CD4-positive, alpha-beta memory T cell (primary cell): ENCODE results near the gene KDM7A. TPM values are rescaled to one million over a fixed set of nuclear protein-coding genes. Genes with fewer than 3 reads are reported as not detected.
A peak's percentile ranks its signal among the peaks of the same experiment; 100 is the strongest.

Experiments used
- CTCF ChIA-PET: fragments of 350-600 bp; sonication (Branson Sonifier 250); formaldehyde crosslinking; loops from one replicate; lab custom pipeline; 2021; ENCODE audit warnings: inconsistent platforms; ENCODE audit not compliant: partially characterized antibody; lab: Charles Lee
- POLR2A ChIA-PET: fragments of 350-600 bp; sonication (Branson Sonifier 250); formaldehyde crosslinking; loops from one replicate; lab custom pipeline; 2021; ENCODE audit not compliant: partially characterized antibody; lab: Charles Lee
- DNase-seq, 5 donors: peaks; one replicate each; pipeline versions ENCODE4 v3.0.0 to v3.0.0-alpha.2; 2020 to 2022; ENCODE audit warnings: mixed read lengths in 1 of 5
- H3K27ac ChIP-seq: one replicate; pipeline ENCODE4 v1.7.0; 2013; ENCODE audit warnings: low read depth, low read length
- H3K27me3 ChIP-seq: 2 replicates; pipeline ENCODE4 v1.7.0; 2013; ENCODE audit warnings: mild to moderate bottlenecking, low read length, moderate library complexity; ENCODE audit not compliant: insufficient read depth
- H3K36me3 ChIP-seq: 2 replicates; pipeline ENCODE4 v1.7.0; 2013; ENCODE audit warnings: mild to moderate bottlenecking, low read length, moderate library complexity; ENCODE audit not compliant: insufficient read depth
- H3K4me1 ChIP-seq: 2 replicates; pipeline ENCODE4 v1.7.0; 2013; ENCODE audit warnings: mild to moderate bottlenecking, low read length, moderate library complexity; ENCODE audit not compliant: insufficient read depth
- H3K4me3 ChIP-seq, 2 donors: one replicate each; pipeline ENCODE4 v1.7.0; 2013; ENCODE audit warnings: low read length in 2 of 2, mild to moderate bottlenecking in 1 of 2
- H3K9me3 ChIP-seq, 2 donors: one replicate each; pipeline ENCODE4 v1.7.0; 2013; ENCODE audit warnings: low read length in 2 of 2, control low read depth in 1 of 2; ENCODE audit not compliant: control insufficient read depth in 1 of 2
- H3K27ac Mint-ChIP-seq, 7 donors: one replicate each; pipeline ENCODE4 v1.8.0; 2020 to 2021; ENCODE audit warnings: mixed read lengths in 7 of 7, mild to moderate bottlenecking in 6 of 7, inconsistent platforms in 3 of 7, moderate library complexity in 3 of 7
- H3K27me3 Mint-ChIP-seq, 2 donors: one replicate each; pipeline ENCODE4 v1.8.0; 2020 to 2021; ENCODE audit warnings: mixed read lengths in 2 of 2
- H3K36me3 Mint-ChIP-seq, 2 donors: one replicate each; pipeline ENCODE4 v1.8.0; 2020 to 2021; ENCODE audit warnings: mixed read lengths in 2 of 2, inconsistent platforms in 1 of 2, mild to moderate bottlenecking in 1 of 2
- H3K4me1 Mint-ChIP-seq, 4 donors: one replicate each; pipeline ENCODE4 v1.8.0; 2020 to 2021; ENCODE audit warnings: mixed read lengths in 4 of 4, mild to moderate bottlenecking in 1 of 4
- H3K4me3 Mint-ChIP-seq, 8 donors: one replicate each; pipeline ENCODE4 v1.8.0; 2020 to 2021; ENCODE audit warnings: mixed read lengths in 8 of 8, mild to moderate bottlenecking in 7 of 8, moderate library complexity in 6 of 8, inconsistent platforms in 3 of 8
- H3K9me3 Mint-ChIP-seq, 8 donors: one replicate each; pipeline ENCODE4 v1.8.0; 2020 to 2021; ENCODE audit warnings: mixed read lengths in 8 of 8, mild to moderate bottlenecking in 5 of 8, inconsistent platforms in 3 of 8, moderate library complexity in 1 of 8
- intact Hi-C: fragments of 100-400 bp; cut with micrococcal nuclease; formaldehyde crosslinking; loops from one replicate; pipeline ENCODE4 v1.15.1; 2023
- polyA plus RNA-seq, 2 donors: library from polyadenylated mRNA; unstranded; fragments of 300-500 nt; fragmentation: Illumina TruSeq; gene quantifications; one replicate each; pipeline ENCODE4 v1.2.3, GENCODE V29; 2021
- total RNA-seq, 2 experiments: library from RNA; stranded (reverse); gene quantifications; one replicate each; pipeline ENCODE4 v1.2.3, GENCODE V29; 2021

Gene KDM7A
- total and polyA plus RNA-seq, 4 experiments from 2014 or later: 3.3 to 45.9 (median 23.6) TPM

- Histone ChIP-seq H3K4me3 (peak overlapping the region in 1 of 2 donors; percentile 8), H3K27me3 (no peaks in the 10 kb centered on the region), H3K9me3 (no peaks in the 10 kb centered on the region), H3K36me3 (peaks cover 21% of the 10 kb centered on the region), H3K27ac (no peak overlapping the region), H3K4me1 (peaks cover 62% of the 10 kb centered on the region)
- CTCF ChIA-PET: interaction anchor here (0.9 kb wide), 1 partner anchor 11 kb away, joined by 3 read pairs; no protein-coding TSS in a partner anchor
- H3K27me3 Mint-ChIP-seq: no peaks in the 10 kb centered on the region
- H3K36me3 Mint-ChIP-seq: peaks cover 14 to 29% of the 10 kb centered on the region in 2 donors
- intact Hi-C loops: loop anchor here (5.0 kb wide), 1 partner anchor 418 kb away; the partner anchor contains the start of gene MKRN1
- H3K9me3 Mint-ChIP-seq: no peaks in the 10 kb centered on the region
- H3K4me1 Mint-ChIP-seq: peaks cover 39 to 87% (median 65%) of the 10 kb centered on the region in 4 donors
- H3K27ac Mint-ChIP-seq: peak overlapping the region; percentile 77 to 99 (median 91)
- POLR2A ChIA-PET: interaction anchor here (0.9 kb wide), 1 partner anchor 964 kb away, joined by 3 read pairs; no protein-coding TSS in a partner anchor
- peak overlapping the region; percentile 92 to 96 (median 95) for H3K4me3 Mint-ChIP-seq
- peak in 3 of 5 donors; percentile 25 to 78 (median 31) for DNase-seq
Observed at GRCh38 chr7:140059273-140060242, 117.2 kb downstream of the KDM7A start.

DNA sequence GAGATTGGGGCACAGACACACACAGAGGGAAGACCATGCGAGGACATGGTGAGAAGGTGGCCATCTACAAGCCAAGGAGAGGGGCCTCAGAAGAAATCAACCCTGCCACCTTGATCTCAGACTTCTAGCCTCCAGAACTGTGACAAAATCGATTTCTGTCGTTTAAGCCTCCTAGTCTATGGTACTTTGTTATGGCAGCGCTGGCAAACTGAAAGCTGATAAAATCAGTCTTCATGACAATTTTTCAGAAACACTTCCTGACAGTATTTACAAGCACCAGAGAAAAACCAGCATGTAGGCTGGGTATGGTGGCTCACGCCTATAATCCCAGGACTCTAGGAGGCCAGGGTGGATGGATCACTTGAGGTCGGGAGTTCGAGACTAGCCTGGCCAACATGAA is 118.3 kb downstream of the KDM7A start:
- ChIA-PET POLR2A (interaction anchor here (0.9 kb wide), 1 partner anchor 963 kb away, joined by 3 read pairs; no protein-coding TSS in a partner anchor), CTCF (no interaction called here)
- no peaks in the 10 kb centered on the region for H3K9me3 ChIP-seq
- peaks cover 22% of the 10 kb centered on the region for H3K36me3 ChIP-seq
- Mint-ChIP-seq H3K4me1 (peaks cover 49 to 93% (median 73%) of the 10 kb centered on the region in 4 donors), H3K27me3 (no peaks in the 10 kb centered on the region), H3K27ac (peak overlapping the region; percentile 65 to 91 (median 84)), H3K9me3 (no peaks in the 10 kb centered on the region), H3K36me3 (peaks cover 19 to 39% of the 10 kb centered on the region in 2 donors), H3K4me3 (peak overlapping the region; percentile 45 to 96 (median 64))
- no peak overlapping the region for H3K27ac ChIP-seq
- intact Hi-C loops: no loop called here
- DNase-seq: no peak
- peaks cover 65% of the 10 kb centered on the region for H3K4me1 ChIP-seq
- no peak overlapping the region for H3K4me3 ChIP-seq
- no peaks in the 10 kb centered on the region for H3K27me3 ChIP-seq

DNA sequence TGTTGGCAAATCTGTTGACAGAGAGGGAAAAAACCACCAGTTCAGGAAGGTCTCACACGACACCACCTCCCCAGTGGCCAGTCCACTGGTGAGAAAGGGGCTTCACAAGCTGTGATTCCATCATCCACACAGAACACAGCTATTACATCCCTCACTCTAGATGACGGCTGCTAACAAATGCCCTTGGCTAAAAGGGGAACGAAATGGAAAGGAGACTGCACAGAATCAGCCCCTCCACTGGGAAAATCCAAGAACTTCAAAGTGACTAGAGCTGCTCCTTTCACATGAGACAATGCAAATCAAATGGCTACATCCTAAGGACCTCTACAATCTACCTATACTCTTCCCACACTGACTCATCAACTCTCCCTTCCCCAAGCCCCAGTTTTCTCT is 119.6 kb downstream of the KDM7A start:
- H3K4me1 ChIP-seq: peaks cover 61% of the 10 kb centered on the region
- Mint-ChIP-seq H3K36me3 (peaks cover 29 to 50% of the 10 kb centered on the region in 2 donors), H3K4me1 (peaks cover 54 to 92% (median 74%) of the 10 kb centered on the region in 4 donors), H3K27me3 (no peaks in the 10 kb centered on the region), H3K9me3 (no peaks in the 10 kb centered on the region), H3K27ac (peak overlapping the region in 5 of 7 donors; percentile 3 to 79 (median 38)), H3K4me3 (no peak overlapping the region)
- H3K9me3 ChIP-seq: no peaks in the 10 kb centered on the region
- peaks cover 22% of the 10 kb centered on the region for H3K36me3 ChIP-seq
- no peak overlapping the region for H3K27ac ChIP-seq
- CTCF ChIA-PET: interaction anchor here (0.9 kb wide), 1 partner anchor 456 kb away, joined by 3 read pairs; no protein-coding TSS in a partner anchor
- no peaks in the 10 kb centered on the region for H3K27me3 ChIP-seq
- no peak overlapping the region for H3K4me3 ChIP-seq
- POLR2A ChIA-PET: interaction anchor here (0.9 to 1.3 kb wide), 2 partner anchors 118 to 120 kb away, joined by 3 to 4 read pairs; partner anchors contain the start of gene KDM7A
- intact Hi-C loops: no loop called here
- no peak for DNase-seq

GRCh38 chr7:140056431-140057142 is 120.2 kb downstream of the KDM7A start:
- H3K4me1 Mint-ChIP-seq: peaks cover 53 to 89% (median 72%) of the 10 kb centered on the region in 4 donors
- H3K4me1 ChIP-seq: peaks cover 57% of the 10 kb centered on the region
- POLR2A ChIA-PET: interaction anchor here (1.3 kb wide), 1 partner anchor 120 kb away, joined by 4 read pairs; the partner anchor contains the start of gene KDM7A
- H3K27ac Mint-ChIP-seq: peak overlapping the region in 6 of 7 donors; percentile 9 to 79 (median 52)
- no peak overlapping the region for H3K27ac ChIP-seq
- no peaks in the 10 kb centered on the region for H3K9me3 ChIP-seq
- intact Hi-C loops: no loop called here
- H3K27me3 ChIP-seq: no peaks in the 10 kb centered on the region
- peaks cover 22% of the 10 kb centered on the region for H3K36me3 ChIP-seq
- no peak for DNase-seq
- H3K4me3 Mint-ChIP-seq: peak overlapping the region in 1 of 8 donors; percentile 4
- no peaks in the 10 kb centered on the region for H3K27me3 Mint-ChIP-seq
- no peak overlapping the region for H3K4me3 ChIP-seq
- no peaks in the 10 kb centered on the region for H3K9me3 Mint-ChIP-seq
- CTCF ChIA-PET: interaction anchor here (0.9 kb wide), 1 partner anchor 455 kb away, joined by 3 read pairs; no protein-coding TSS in a partner anchor
- H3K36me3 Mint-ChIP-seq: peaks cover 32 to 52% of the 10 kb centered on the region in 2 donors

DNA sequence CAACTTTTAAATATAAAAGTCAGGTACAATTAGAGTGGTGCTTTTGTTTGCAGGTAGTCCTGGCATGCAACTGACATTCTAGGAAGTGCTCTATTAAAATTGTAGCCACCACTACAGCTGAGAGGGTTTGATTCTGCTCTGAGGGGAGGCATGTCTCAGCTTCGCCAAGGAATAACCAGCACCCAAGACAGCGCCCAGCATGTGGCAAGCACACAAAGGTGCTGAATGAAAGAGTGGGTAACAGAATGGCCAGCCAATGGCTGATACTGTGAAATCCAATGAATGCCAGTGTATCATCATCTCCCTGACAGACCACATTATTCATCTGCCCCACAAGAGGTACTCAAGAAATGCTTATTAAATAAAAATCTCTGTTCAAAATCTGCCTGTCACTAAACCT is 121.0 kb downstream of the KDM7A start:
- DNase-seq: no peak
- Mint-ChIP-seq H3K9me3 (no peaks in the 10 kb centered on the region), H3K4me1 (peaks cover 46 to 84% (median 65%) of the 10 kb centered on the region in 4 donors), H3K36me3 (peaks cover 32 to 55% of the 10 kb centered on the region in 2 donors), H3K4me3 (no peak overlapping the region), H3K27ac (peak overlapping the region in 4 of 7 donors; percentile 11 to 48 (median 41)), H3K27me3 (no peaks in the 10 kb centered on the region)
- Histone ChIP-seq H3K4me3 (no peak overlapping the region), H3K36me3 (peaks cover 22% of the 10 kb centered on the region), H3K4me1 (peaks cover 50% of the 10 kb centered on the region), H3K27ac (no peak overlapping the region), H3K9me3 (no peaks in the 10 kb centered on the region), H3K27me3 (no peaks in the 10 kb centered on the region)
- intact Hi-C loops: no loop called here
- ChIA-PET POLR2A (no interaction called here), CTCF (no interaction called here)

- no peak for DNase-seq
- peaks cover 39% of the 10 kb centered on the region for H3K4me1 ChIP-seq
- H3K9me3 Mint-ChIP-seq: no peaks in the 10 kb centered on the region
- ChIA-PET CTCF (no interaction called here), POLR2A (interaction anchor here (1.0 kb wide), 1 partner anchor 9 kb away, joined by 3 read pairs; no protein-coding TSS in a partner anchor)
- peaks cover 44 to 84% (median 60%) of the 10 kb centered on the region in 4 donors for H3K4me1 Mint-ChIP-seq
- H3K4me3 Mint-ChIP-seq: peak overlapping the region in 1 of 8 donors; percentile 35
- H3K36me3 ChIP-seq: peaks cover 22% of the 10 kb centered on the region
- intact Hi-C loops: no loop called here
- peaks cover 43 to 63% of the 10 kb centered on the region in 2 donors for H3K36me3 Mint-ChIP-seq
- H3K27ac Mint-ChIP-seq: peak overlapping the region in 6 of 7 donors; percentile 30 to 86 (median 46)
- no peaks in the 10 kb centered on the region for H3K27me3 ChIP-seq
- H3K4me3 ChIP-seq: no peak overlapping the region
- no peaks in the 10 kb centered on the region for H3K9me3 ChIP-seq
- H3K27me3 Mint-ChIP-seq: no peaks in the 10 kb centered on the region
- H3K27ac ChIP-seq: peak overlapping the region; percentile 19
Observed at GRCh38 chr7:140054751-140055150, 122.0 kb downstream of the KDM7A start.
